H4 (cell line): ENCODE measurements around the gene RAB30. TPM values are rescaled to one million over a fixed set of nuclear protein-coding genes. Genes with fewer than 3 reads are reported as not detected.
"Not testable (repeated sequence)": the region's sequence is repeated elsewhere in the genome, so short reads cannot be mapped to it uniquely, and the experiment has no call there.

Experiments used
- DNase-seq: peaks from one replicate; pipeline ENCODE4 v3.0.0-alpha.2; 2015; ENCODE audit warnings: low spot score
- total RNA-seq: library from RNA; depleted of rRNA; stranded (reverse); fragments of >200 nt; shearing (Covaris generic); gene quantifications from 2 replicates; pipeline ENCODE4 v1.2.3, GENCODE V29; 2014

Gene RAB30
- total RNA-seq, 1 experiment from 2014 or later, result 15.3 TPM

DNA sequence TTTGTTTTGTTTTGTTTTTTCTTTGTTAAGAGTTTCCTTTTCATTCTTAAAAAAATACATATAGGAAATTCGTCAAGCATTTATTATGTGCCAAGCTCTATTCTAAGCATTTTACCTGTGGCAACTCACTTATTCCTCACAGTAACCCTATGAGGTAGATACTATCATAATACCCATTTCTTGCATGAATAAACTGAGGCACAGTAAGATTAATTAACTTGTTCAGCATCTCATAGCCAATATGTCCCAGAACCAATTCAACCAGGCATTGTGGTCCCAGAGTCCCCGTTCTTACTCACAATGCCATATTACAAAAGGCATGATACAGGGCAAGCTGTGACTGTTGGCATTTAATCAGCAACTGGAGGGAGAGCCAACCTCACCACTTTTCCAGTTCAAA, 83.7 kb downstream of the RAB30 start:
- DNase-seq, result no peak

GRCh38 chr11:82986446-82986845, 85.3 kb downstream of the RAB30 start:
- DNase-seq, result no peak

DNA sequence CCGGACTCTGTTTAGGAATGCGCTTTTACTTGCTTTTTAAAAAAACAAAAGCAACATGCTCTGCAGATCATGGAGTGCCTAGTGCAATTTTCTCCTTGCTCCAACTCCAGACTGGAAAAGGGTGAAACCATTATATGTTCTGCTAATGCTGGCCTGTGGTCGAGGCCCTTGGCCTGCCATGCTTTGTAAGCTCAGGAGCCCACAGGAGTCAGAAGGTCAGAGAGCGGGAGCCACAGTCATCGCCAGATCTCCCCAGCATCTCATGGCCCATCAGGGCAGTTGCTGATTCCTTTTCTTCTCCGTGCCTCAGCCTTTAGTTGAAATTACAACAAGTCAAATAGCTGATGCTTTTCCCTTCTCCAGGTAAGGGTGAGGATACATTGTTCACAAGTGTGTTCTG, 89.8 kb downstream of the RAB30 start:
- DNase-seq, result no peak

- DNase-seq, result no peak
These were observed 90.8 kb downstream of the RAB30 start for GRCh38 chr11:82980947-82981346.

GRCh38 chr11:82980292-82980691, 91.4 kb downstream of the RAB30 start:
- peak; percentile 23 for DNase-seq

DNA sequence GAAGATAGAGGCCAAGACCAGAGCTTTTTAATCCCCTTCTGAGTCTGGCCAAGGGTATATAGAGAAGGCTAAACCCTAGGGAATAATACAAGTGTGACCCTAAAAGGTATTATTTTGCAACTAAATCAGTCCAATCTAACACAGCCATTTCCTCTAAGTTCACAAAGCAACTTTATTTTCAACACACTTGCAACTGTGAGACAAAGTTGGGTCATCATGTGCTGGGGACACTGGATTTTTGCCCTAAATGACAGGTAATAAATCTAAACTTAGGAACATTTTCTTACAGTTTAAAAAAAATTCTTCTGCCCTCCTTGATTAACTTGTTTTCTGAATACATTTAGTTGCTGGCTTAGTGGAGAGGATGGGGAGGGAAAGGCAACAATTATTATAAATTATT, 91.9 kb downstream of the RAB30 start:
- no peak for DNase-seq

DNA sequence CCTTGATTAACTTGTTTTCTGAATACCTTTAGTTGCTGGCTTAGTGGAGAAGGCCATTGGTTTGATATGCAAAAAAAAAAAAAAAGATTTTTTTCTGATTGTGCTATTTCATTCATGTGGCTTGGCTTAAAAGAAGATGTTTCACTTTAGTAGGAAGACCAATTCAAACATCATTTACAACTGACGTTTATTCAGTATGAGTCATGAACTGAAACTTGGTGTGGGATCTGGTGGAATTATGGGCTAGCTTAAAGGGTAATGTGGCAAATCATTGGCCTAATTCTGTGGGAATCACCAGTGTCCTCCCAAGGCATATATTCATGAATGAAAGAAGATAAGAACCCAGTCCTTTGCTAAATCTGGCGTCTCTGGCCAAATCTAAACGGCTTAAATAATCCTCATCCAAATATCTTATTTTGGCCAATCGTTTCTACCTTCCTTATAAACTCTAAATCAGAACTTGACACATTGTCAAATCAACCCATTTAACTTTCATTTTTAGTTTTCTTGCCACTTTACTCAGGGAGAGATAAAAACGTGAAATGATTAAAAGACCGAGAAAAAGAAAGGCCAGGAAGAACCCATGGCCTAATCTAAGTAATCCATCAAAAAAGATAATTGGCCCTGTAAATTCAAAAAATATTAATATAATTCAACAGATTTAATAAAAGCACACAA, 93.1 kb downstream of the RAB30 start:
- DNase-seq, result peak; percentile 33

GRCh38 chr11:82976786-82977185, 94.9 kb downstream of the RAB30 start:
- no peak for DNase-seq

GRCh38 chr11:82975882-82976281, 95.8 kb downstream of the RAB30 start:
- no peak for DNase-seq

GRCh38 chr11:82974851-82975250, 96.8 kb downstream of the RAB30 start:
- no peak for DNase-seq

- no peak for DNase-seq
These were observed 97.6 kb downstream of the RAB30 start for GRCh38 chr11:82974135-82974534.

DNA sequence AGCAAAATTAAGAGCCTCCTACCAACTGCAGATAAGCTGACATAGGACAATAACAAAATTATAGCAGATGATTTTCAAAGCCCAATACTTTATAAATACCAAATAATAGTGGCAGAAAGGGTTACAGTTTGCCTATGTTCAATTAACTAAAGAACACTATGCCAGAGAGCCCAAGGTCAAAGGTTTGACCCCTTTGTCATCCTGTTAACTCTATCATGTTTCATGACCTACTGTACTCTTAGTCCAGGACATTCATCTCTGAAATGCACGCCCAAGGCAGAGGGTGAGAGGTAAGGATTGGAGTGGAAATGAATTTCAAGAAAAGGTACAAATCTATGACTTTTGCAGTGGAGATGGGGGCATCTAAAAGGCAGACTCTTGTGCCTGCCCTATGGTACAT, 99.6 kb downstream of the RAB30 start:
- no peak for DNase-seq

- not testable (repeated sequence) for DNase-seq
These were observed 100.2 kb downstream of the RAB30 start for GRCh38 chr11:82971519-82971946.

- not testable (repeated sequence) for DNase-seq
These were observed 101.1 kb downstream of the RAB30 start for GRCh38 chr11:82970507-82971083.

DNA sequence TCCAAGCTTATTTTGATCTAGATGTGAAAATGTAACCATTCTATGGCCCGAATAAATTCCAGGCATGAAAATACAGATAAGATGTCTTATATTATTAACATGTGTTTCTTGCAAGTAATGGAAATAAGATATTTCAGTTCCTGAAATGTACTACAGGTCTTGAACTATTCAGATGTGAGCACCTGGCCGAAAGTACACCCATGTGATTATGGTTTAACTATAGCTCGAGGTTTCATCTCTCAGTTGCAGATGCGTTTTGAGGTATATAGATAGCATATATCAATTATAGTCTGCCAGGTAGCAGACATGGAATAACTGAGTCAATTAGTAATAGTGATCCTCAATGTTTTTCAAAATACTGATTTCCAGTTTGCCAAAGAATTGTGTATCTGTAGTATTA, 101.9 kb downstream of the RAB30 start:
- no peak for DNase-seq

DNA sequence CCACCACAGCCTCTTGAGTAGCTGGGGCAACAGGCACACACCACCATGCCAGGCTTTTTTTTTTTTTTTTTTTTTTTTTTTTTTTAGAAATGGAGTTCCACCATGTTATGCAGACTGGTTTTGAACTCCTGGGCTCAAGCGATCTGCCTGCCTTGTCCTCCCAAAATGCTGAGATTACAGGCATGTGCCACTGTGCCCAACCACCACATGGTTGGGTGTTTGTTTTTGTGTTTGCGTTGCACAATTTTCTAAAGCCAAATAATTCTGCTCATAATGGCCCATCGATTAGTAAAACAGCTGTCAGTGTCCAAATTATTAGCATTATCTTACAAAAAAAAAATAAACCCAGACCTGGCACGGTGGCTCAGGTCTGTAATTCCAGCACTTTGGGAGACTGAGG, 104.3 kb downstream of the RAB30 start:
- DNase-seq, result no peak

GRCh38 chr11:82962021-82962420, 109.7 kb downstream of the RAB30 start:
- DNase-seq, result not testable (repeated sequence)

- DNase-seq, result no peak
These were observed 110.9 kb downstream of the RAB30 start for GRCh38 chr11:82960779-82961143.

GRCh38 chr11:82959987-82960778, 111.5 kb downstream of the RAB30 start:
- DNase-seq, result no peak

DNA sequence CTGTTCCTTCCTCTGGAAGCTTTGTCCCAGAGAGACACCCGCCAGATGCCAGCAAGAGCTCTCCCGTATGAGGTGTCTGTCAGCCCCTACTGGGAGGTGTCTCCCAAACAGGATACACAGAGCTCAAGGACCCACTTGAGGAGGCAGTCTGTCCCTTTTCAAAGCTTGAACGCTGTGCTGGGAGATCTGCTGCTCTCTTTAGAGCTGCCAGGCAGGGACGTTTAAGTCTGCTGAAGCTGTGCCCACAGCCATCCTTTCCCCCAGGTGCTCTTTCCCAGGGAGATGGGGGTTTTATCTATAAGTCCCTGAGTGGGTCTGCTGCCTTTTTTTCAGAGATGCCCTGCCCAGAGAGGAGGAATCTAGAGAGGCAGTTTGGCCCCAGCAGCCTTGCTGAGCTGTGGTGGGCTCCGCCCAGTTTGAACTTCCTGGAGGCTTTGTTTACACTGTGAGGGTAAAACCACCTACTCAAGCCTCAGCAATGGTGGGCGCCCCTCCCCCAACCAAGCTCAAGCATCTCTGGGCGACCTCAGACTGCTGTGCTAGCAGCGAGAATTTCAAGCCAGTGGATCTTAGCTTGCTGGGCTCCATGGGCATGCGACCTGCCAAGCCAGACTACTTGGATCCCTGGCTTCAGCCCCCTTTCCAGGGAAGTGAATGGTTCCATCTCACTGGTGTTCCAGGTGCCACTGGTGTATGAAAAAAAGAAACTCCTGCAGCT, 115.8 kb downstream of the RAB30 start:
- DNase-seq, result peak; percentile 24

DNA sequence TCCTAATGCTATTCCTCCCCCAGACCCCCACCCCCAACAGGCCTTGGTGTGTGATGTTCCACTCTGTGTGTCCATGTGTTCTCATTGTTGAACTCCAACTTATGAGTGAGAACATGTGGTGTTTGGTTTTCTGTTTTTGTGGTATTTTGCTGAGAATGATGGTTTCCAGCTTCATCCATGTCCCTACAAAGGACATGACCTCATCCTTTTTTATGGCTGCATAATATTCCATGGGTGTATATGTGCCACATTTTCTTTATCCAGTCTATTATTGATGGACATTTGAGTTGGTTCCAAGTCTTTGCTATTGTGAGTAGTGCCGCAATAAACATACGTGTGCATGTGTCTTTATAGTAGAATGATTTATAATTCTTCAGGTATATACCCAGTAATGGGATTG, 121.2 kb downstream of the RAB30 start:
- not testable (repeated sequence) for DNase-seq

DNA sequence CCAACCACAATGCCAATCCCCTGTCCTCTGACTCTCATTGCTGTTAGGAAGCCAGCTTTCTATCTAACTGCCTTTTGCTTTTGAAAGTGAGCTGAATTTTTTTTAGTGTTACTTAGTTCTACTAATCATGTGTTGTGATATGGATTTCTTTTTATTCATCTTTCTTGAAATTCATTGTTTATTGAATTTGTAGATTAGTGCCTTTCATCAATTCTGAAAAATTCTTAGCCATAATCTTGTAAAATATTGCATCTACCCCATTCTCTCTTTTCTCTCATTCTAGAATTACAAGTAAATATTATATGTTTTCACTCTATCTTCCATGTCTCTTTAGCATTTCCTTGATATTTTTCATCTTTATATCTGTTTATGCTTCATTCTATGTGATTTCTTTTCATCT, 122.3 kb downstream of the RAB30 start:
- no peak for DNase-seq
